HCT116 (cell line): Measurements from ENCODE around the gene LTA4H. TPM values are rescaled to one million over a fixed set of nuclear protein-coding genes. Genes with fewer than 3 reads are reported as not detected.
A peak's percentile ranks its signal among the peaks of the same experiment; 100 is the strongest.

Experiments used
- ATAC-seq: fragments of 200-7000 bp; cut with Tn5 transposase; 2 replicates; pipeline ENCODE4 v1.9.1; 2020; ENCODE audit warnings: mild to moderate bottlenecking, moderate library complexity
- BruUV-seq: library from RNA; stranded (reverse); fragments of 400-500 nt; replicated peaks from 2 replicates; lab custom pipeline; 2021; lab: Mats Ljungman, UMichigan
- CTCF ChIA-PET: fragments of 300-600 bp; sonication (Branson Sonifier 250); formaldehyde crosslinking; loops from one replicate; lab custom pipeline; 2021; ENCODE audit warnings: antibody characterized with exemption; lab: Charles Lee
- POLR2A ChIA-PET: fragments of 300-600, 350-600 bp; sonication (Branson Sonifier 250); formaldehyde crosslinking; loops from one replicate; lab custom pipeline; 2021; ENCODE audit warnings: antibody characterized with exemption; lab: Charles Lee
- RAD21 ChIA-PET, 2 experiments: fragments of 300-600 bp; sonication (Branson Sonifier 250); formaldehyde crosslinking; loops; one replicate each; lab custom pipeline; 2023; ENCODE audit warnings: low total read pairs in 2 of 2; ENCODE audit not compliant: uncharacterized antibody in 2 of 2, unreplicated experiment in 2 of 2, low non-redundant PET in 1 of 2; lab: Charles Lee
- DNase-seq: peaks from one replicate; pipeline ENCODE4 v3.0.0-alpha.2; 2010; ENCODE audit warnings: low read depth, low spot score
- H2AFZ ChIP-seq: fragments of 200-600 bp; shearing (Covaris generic), sonication (generic); 2 replicates; pipeline ENCODE4 v1.6.1; 2017; ENCODE audit warnings: low read depth, mixed run types, mixed read lengths, antibody characterized with exemption, low read length; ENCODE audit not compliant: poor library complexity, severe bottlenecking
- H3K27ac ChIP-seq: 2 replicates; pipeline ENCODE4 v1.5.1; 2012; ENCODE audit warnings: low read depth, low read length
- H3K27me3 ChIP-seq: fragments of 200-600 bp; sonication (generic); 2 replicates; pipeline ENCODE4 v1.6.1; 2016; ENCODE audit warnings: mixed run types, low read length, mixed read lengths; ENCODE audit not compliant: insufficient read depth
- H3K36me3 ChIP-seq, 2 experiments: fragments of 200-500 bp in 1 of 2; fragments of 200-600 bp in 1 of 2; sonication (Bioruptor generic) in 1 of 2; sonication (generic) in 1 of 2; 2 replicates each; pipeline versions ENCODE4 v1.5.1 to v1.6.1; 2014 to 2016; ENCODE audit warnings: low read length in 2 of 2, inconsistent platforms in 1 of 2, mixed read lengths in 1 of 2, mixed run types in 1 of 2; ENCODE audit not compliant: insufficient read depth in 2 of 2, control insufficient read depth in 1 of 2
- H3K4me1 ChIP-seq, 2 experiments: fragments of 200-600 bp in 1 of 2; sonication (generic) in 1 of 2; 2 replicates each; pipeline versions ENCODE4 v1.5.1 to v1.6.1; 2012 to 2017; ENCODE audit warnings: low read length in 2 of 2, inconsistent platforms in 1 of 2, mild to moderate bottlenecking in 1 of 2, mixed read lengths in 1 of 2, mixed run types in 1 of 2, moderate library complexity in 1 of 2; ENCODE audit not compliant: insufficient read depth in 2 of 2, control insufficient read depth in 1 of 2
- H3K4me2 ChIP-seq: fragments of 200-600 bp; sonication (generic); 2 replicates; pipeline ENCODE4 v1.6.1; 2017; ENCODE audit warnings: mixed run types, low read length, mixed read lengths
- H3K4me3 ChIP-seq, 2 experiments: fragments of 200-600 bp in 1 of 2; sonication (generic) in 1 of 2; replicated peaks in 1 of 2; 2 replicates each; pipeline ENCODE4 v1.5.1; 2011 to 2016; ENCODE audit warnings: low read length in 2 of 2, control low read depth in 1 of 2, low read depth in 1 of 2, mild to moderate bottlenecking in 1 of 2, mixed read lengths in 1 of 2, mixed run types in 1 of 2
- H3K79me2 ChIP-seq: fragments of 200-600 bp; sonication (generic); 2 replicates; pipeline ENCODE4 v1.6.1; 2017; ENCODE audit warnings: mild to moderate bottlenecking, mixed run types, low read length, moderate library complexity, mixed read lengths; ENCODE audit not compliant: insufficient read depth
- H3K9ac ChIP-seq: fragments of 200-600 bp; sonication (generic); 2 replicates; pipeline ENCODE4 v1.6.1; 2016; ENCODE audit warnings: low read length, mixed read lengths
- H3K9me2 ChIP-seq: fragments of 200-600 bp; sonication (generic), shearing (Covaris generic); 2 replicates; pipeline ENCODE4 v1.6.1; 2017; ENCODE audit warnings: mixed run types, mild to moderate bottlenecking, moderate library complexity; ENCODE audit not compliant: insufficient read depth
- H3K9me3 ChIP-seq, 2 experiments: fragments of 200-500 bp in 1 of 2; fragments of 200-600 bp in 1 of 2; sonication (Bioruptor generic) in 1 of 2; sonication (generic) in 1 of 2; 2 replicates each; pipeline ENCODE4 v1.6.1; 2014 to 2017; ENCODE audit warnings: low read length in 2 of 2, mixed read lengths in 2 of 2, inconsistent platforms in 1 of 2, low read depth in 1 of 2, mild to moderate bottlenecking in 1 of 2, mixed run types in 1 of 2, moderate library complexity in 1 of 2; ENCODE audit not compliant: control insufficient read depth in 1 of 2, insufficient read depth in 1 of 2
- H4K20me1 ChIP-seq: fragments of 200-600 bp; sonication (generic), shearing (Covaris generic); 2 replicates; pipeline ENCODE4 v1.6.1; 2017; ENCODE audit warnings: mixed run types, mild to moderate bottlenecking, moderate library complexity; ENCODE audit not compliant: insufficient read depth
- EGR1 ChIP-seq: IDR thresholded peaks from 2 replicates; pipeline ENCODE4 v1.6.1; 2012; ENCODE audit warnings: low read depth
- EZH2 ChIP-seq: fragments of 200-600 bp; sonication (generic); IDR thresholded peaks from 2 replicates; pipeline ENCODE4 v1.6.1; 2017; ENCODE audit warnings: antibody characterized with exemption, mixed run types
- EZH2phosphoT487 ChIP-seq: fragments of 200-600 bp; IDR thresholded peaks from 2 replicates; pipeline ENCODE4 v1.6.1; 2018; ENCODE audit warnings: antibody characterized with exemption, borderline replicate concordance
- FOSL1 ChIP-seq: IDR thresholded peaks from 2 replicates; pipeline ENCODE4 v1.6.1; 2012; ENCODE audit warnings: low read depth
- JUND ChIP-seq: IDR thresholded peaks from 2 replicates; pipeline ENCODE4 v1.6.1; 2012
- POLR2A ChIP-seq: IDR thresholded peaks from 2 replicates; pipeline ENCODE4 v1.7.0; 2011; ENCODE audit warnings: borderline replicate concordance; ENCODE audit not compliant: insufficient read depth, insufficient read length; ENCODE audit errors: extremely low read depth
- POLR2AphosphoS5 ChIP-seq: IDR thresholded peaks from 2 replicates; pipeline ENCODE4 v1.6.1; 2011; ENCODE audit warnings: mild to moderate bottlenecking, low read depth, low read length, moderate library complexity
- REST ChIP-seq: IDR thresholded peaks from 2 replicates; pipeline ENCODE4 v1.6.1; 2012; ENCODE audit warnings: low read depth
- SP1 ChIP-seq: IDR thresholded peaks from 2 replicates; pipeline ENCODE4 v1.6.1; 2012; ENCODE audit warnings: low read depth
- SRF ChIP-seq: IDR thresholded peaks from 2 replicates; pipeline ENCODE4 v1.6.1; 2012; ENCODE audit warnings: low read depth
- YY1 ChIP-seq: IDR thresholded peaks from 2 replicates; pipeline ENCODE4 v1.6.1; 2011; ENCODE audit warnings: low read length, low read depth, moderate library complexity, mild to moderate bottlenecking; ENCODE audit not compliant: insufficient replicate concordance; ENCODE audit errors: extremely low read depth
- ZFX ChIP-seq: fragments of 450-650 bp; IDR thresholded peaks from 2 replicates; pipeline ENCODE4 v1.6.1; 2017
- intact Hi-C: fragments of 100-400 bp; cut with micrococcal nuclease; formaldehyde crosslinking; loops from 2 replicates; pipeline ENCODE4 v1.10.0; 2022
- total RNA-seq: library from RNA; stranded (reverse); gene quantifications from one replicate; pipeline ENCODE4 v1.2.1, GENCODE V29; 2021; ENCODE audit not compliant: unreplicated experiment
- TF ChIP-seq, protein P1 (sequence below), 3 experiments: fragments of 200-600 bp in 1 of 3; sonication (generic) in 1 of 3; IDR thresholded peaks in 2 of 3; conservative IDR thresholded peaks in 1 of 3; 2 replicates each; pipeline ENCODE4 v1.5.1; 2012 to 2017; ENCODE audit warnings: low read depth in 2 of 3, low read length in 2 of 3, antibody characterized with exemption in 1 of 3, borderline replicate concordance in 1 of 3, control low read depth in 1 of 3, mild to moderate bottlenecking in 1 of 3, mixed read lengths in 1 of 3, mixed run types in 1 of 3, moderate library complexity in 1 of 3; ENCODE audit not compliant: insufficient read depth in 1 of 3
- TF ChIP-seq, protein P2 (sequence below): IDR thresholded peaks from 2 replicates; pipeline ENCODE4 v1.6.1; 2012
- TF ChIP-seq, protein P3 (sequence below): IDR thresholded peaks from 2 replicates; pipeline ENCODE4 v1.6.1; 2011; ENCODE audit warnings: mild to moderate bottlenecking, low read length, moderate library complexity; ENCODE audit not compliant: insufficient replicate concordance; ENCODE audit errors: extremely low read depth

Gene LTA4H
- total RNA-seq, 1 experiment from 2014 or later: 163 TPM

DNA sequence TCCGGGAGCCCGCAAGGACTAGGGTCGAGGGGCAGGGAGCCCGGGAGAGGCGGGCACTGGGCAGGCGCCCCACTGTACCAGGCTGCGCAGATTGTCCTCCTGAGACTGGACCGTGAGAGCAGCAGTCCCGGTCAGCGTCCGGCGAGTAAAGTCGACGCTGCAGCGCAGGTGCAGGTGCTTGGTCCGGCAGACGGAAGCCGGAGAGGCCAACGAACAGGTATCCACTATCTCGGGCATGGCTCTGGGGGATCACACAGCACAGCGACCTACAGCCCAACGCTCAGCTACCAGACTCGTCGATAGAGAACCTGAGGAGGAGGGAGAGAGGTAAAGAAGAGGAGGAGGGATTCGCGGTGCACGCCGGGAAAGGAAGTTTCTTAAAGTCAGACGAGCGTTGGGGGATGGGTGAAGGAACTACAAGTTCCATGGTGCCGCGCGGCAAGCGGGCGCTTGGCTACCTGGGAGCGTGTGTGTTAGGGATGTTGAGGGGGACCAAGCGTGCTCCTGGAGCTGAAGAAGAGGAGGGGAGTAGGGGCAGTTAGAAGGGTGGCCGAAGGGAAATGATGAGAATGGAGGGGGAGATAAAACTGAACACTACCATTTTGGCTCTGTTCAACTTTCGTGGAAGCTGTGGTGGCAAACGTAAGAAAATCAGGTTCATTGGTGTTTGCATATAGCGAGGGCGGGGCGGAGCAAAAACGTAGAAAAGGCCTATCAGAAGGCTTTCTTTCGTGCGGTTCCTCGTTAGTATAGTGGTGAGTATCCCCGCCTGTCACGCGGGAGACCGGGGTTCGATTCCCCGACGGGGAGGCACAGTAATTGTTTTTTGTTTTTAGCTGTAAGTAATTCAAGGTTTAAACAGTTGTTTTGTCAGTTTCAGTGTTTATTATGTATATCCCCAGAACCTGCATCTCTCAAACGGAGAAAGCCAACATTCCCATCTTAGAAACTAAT, at the start of gene LTA4H (continued):
- TF ChIP-seq, protein P1, sequence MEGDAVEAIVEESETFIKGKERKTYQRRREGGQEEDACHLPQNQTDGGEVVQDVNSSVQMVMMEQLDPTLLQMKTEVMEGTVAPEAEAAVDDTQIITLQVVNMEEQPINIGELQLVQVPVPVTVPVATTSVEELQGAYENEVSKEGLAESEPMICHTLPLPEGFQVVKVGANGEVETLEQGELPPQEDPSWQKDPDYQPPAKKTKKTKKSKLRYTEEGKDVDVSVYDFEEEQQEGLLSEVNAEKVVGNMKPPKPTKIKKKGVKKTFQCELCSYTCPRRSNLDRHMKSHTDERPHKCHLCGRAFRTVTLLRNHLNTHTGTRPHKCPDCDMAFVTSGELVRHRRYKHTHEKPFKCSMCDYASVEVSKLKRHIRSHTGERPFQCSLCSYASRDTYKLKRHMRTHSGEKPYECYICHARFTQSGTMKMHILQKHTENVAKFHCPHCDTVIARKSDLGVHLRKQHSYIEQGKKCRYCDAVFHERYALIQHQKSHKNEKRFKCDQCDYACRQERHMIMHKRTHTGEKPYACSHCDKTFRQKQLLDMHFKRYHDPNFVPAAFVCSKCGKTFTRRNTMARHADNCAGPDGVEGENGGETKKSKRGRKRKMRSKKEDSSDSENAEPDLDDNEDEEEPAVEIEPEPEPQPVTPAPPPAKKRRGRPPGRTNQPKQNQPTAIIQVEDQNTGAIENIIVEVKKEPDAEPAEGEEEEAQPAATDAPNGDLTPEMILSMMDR (IDR thresholded peaks at IDR 0.05 in 2 of 3, conservative IDR thresholded peaks at IDR 0.05 in 1 of 3; ENCODE audit: borderline replicate concordance in 1 of 3, insufficient read depth in 1 of 3, low read depth in 2 of 3, low read length in 2 of 3): no peak
- peak; percentile 48; the same call in 1 of the 2 replicates for TF ChIP-seq EGR1
- TF ChIP-seq, protein P2, sequence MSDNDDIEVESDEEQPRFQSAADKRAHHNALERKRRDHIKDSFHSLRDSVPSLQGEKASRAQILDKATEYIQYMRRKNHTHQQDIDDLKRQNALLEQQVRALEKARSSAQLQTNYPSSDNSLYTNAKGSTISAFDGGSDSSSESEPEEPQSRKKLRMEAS: peak; percentile 80
- TF ChIP-seq, all 23 proteins: peak for 8

DNA sequence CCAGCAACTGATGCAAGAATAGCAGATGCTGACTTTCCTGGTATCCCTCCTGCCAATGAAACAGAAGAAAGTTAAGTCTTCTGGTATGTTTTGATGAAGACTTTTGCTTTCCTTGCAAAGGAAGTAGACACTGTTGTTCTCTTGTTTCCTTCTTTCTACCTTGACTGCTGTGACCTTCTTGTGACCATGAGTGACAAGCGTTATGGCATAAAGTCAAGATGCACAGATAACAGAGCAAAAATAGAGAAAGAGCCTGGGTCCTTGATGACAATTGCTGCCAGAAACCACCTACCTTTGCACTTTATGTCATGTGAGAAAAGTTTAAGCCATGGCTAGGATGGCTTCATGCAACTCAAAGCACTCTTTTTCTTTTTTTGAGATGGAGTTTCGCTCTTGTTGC, 49.2 kb upstream of the LTA4H start:
- Histone ChIP-seq H3K9ac (no peak overlapping the region), H3K79me2 (no peaks in the 10 kb centered on the region), H2AFZ (no peak overlapping the region), H3K4me1 (peaks cover 0 to 11% of the 10 kb centered on the region in 2 experiments; a peak in 2 of 4 replicates), H3K4me3 (no peak overlapping the region), H3K27me3 (no peaks in the 10 kb centered on the region), H3K4me2 (no peak overlapping the region), H4K20me1 (no peaks in the 10 kb centered on the region), H3K9me3 (peaks cover 0 to under 1% of the 10 kb centered on the region in 2 experiments; a peak in 1 of 4 replicates), H3K27ac (no peak overlapping the region), H3K36me3 (no peaks in the 10 kb centered on the region), H3K9me2 (no peaks in the 10 kb centered on the region)
- intact Hi-C loops: no loop called here
- ATAC-seq (no peak), DNase-seq (no peak)
- CTCF ChIA-PET: no interaction called here
- RAD21 ChIA-PET: no interaction called here
- BruUV-seq: no TSS peak
- POLR2A ChIA-PET: no interaction called here
- no peak for TF ChIP-seq ZFX
- TF ChIP-seq EZH2phosphoT487: no peak
- TF ChIP-seq SRF: no peak
- TF ChIP-seq JUND: no peak
- no peak for TF ChIP-seq POLR2AphosphoS5
- no peak for TF ChIP-seq SP1
- TF ChIP-seq, protein P2: no peak
- no peak for TF ChIP-seq REST
- no peak for TF ChIP-seq EZH2
- TF ChIP-seq YY1: no peak
- no peak for TF ChIP-seq POLR2A
- TF ChIP-seq FOSL1: no peak
- TF ChIP-seq, protein P3, sequence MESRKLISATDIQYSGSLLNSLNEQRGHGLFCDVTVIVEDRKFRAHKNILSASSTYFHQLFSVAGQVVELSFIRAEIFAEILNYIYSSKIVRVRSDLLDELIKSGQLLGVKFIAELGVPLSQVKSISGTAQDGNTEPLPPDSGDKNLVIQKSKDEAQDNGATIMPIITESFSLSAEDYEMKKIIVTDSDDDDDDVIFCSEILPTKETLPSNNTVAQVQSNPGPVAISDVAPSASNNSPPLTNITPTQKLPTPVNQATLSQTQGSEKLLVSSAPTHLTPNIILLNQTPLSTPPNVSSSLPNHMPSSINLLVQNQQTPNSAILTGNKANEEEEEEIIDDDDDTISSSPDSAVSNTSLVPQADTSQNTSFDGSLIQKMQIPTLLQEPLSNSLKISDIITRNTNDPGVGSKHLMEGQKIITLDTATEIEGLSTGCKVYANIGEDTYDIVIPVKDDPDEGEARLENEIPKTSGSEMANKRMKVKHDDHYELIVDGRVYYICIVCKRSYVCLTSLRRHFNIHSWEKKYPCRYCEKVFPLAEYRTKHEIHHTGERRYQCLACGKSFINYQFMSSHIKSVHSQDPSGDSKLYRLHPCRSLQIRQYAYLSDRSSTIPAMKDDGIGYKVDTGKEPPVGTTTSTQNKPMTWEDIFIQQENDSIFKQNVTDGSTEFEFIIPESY: no peak
